GM19023 (cell line): ENCODE data around the gene ARL14EP.

Source experiments
- ATAC-seq: cut with Tn5 transposase; IDR thresholded peaks from one replicate; pipeline ENCODE4 v1.9.1; 2021; ENCODE audit warnings: mild to moderate bottlenecking, moderate library complexity; ENCODE audit not compliant: unreplicated experiment

Gene ARL14EP

DNA sequence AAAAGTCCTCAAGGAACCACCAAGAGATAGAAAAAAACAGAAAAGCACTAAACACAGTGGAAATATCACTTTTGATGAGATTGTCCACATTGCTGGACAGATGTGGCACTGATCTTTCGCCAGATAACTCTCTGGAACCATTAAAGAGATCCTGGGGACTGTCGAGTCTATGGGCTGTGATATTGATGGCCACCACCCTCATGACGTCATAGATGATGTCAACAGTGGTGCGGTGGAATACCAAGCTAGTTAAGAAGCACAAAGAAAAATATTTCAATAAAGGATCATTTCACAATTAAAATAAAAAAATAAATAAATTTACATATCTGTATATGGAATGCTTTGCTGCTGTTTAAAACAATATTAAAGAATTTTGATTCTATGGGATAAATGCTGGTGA, 45.5 kb downstream of the ARL14EP start:
- ATAC-seq, result no peak

DNA sequence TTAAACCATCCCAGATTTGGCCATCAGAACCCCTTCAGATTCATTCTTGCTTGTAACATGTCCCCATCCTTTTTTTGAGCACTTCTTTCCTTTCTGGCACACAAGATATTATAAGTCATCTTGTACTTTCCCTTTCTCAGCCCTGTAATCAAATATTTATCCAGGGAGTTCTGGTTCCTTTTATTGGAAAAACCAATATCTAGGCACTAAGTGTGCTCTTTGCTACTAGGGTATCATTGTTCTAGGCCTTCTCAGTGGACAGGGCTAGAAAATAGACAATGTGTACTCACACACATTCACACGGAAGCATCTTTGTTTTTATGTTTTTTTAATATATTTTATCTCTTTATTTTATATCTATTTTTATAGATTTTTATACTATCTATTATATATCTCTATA, 47.3 kb downstream of the ARL14EP start:
- ATAC-seq, result no peak

DNA sequence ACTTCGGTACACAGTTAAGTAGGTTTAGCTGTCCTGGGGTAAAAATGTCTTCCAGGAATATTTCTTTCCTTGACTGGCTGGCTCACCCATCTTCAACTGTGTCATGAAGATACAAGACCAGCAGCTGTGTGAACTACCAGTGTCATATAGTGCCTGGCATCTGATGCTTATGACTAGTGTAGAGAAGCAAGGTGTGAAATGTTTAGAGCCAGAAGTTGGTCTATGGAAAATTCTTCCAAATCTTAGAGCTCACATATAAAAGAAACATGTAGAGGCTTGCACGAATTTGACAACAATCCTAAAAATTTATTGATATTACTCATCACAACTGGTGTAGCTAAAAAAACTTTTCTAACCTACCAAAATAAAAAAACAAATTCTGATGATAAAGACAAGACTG, 54.4 kb downstream of the ARL14EP start:
- ATAC-seq, result no peak

DNA sequence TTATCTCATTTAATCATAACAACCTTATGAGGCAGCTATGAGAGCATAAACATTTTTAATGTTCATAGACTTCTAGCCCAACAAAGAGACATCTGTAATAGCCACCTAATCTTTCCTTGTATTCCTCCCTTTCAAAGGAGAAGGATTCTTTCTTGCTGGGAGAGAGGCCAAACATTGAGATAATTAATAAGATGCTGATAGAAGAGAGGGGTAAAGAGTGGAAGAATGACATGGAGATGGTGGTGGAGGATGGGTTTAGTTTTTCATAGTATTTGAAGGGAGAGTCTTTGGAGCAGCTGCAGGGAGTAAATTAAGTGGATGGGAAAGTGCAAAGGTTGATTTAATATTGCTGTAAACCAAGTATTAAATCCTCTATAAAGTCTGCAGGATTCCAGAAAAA, 57.9 kb downstream of the ARL14EP start:
- ATAC-seq, result no peak

DNA sequence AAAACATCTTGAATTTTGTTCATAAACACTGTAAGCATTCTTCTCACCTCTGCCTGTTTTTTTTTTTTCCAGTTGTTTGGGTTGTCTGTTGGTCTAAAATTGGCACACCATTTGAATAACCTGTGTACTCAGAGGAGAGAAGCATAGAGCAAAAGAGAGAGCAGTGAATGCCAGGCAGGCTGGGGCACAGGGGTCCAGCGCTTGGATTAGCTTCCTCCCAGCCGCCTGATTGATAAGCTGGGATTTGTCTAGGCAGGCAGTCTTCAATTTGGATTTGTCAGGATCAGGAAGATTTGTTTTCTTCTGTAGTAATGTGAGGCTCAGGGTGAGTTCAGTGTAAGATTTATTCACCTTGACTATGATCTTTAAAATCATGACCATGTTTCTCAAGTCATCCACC, 59.0 kb downstream of the ARL14EP start:
- no peak for ATAC-seq
